H1 (cell line): Measurements from ENCODE around the gene PLXNB3. TPM values are rescaled to one million over a fixed set of nuclear protein-coding genes. Genes with fewer than 3 reads are reported as not detected.

Source experiments
- CTCF ChIA-PET: fragments of 300-600 bp; sonication (Branson Sonifier 250); formaldehyde crosslinking; loops from one replicate; lab custom pipeline; 2021; ENCODE audit not compliant: partially characterized antibody; lab: Charles Lee
- POLR2A ChIA-PET: fragments of 300-600 bp; sonication (Branson Sonifier 250); formaldehyde crosslinking; loops from one replicate; lab custom pipeline; 2021; ENCODE audit warnings: inconsistent platforms; ENCODE audit not compliant: partially characterized antibody; lab: Charles Lee
- DNase-seq, 2 experiments: peaks; one replicate each; pipeline versions ENCODE4 v3.0.0 to v3.0.0-alpha.2; 2010 to 2022; ENCODE audit warnings: low spot score in 2 of 2, low read depth in 1 of 2, mixed read lengths in 1 of 2
- FAIRE-seq: peaks from 2 replicates; lab custom pipeline; 2011; peaks lifted over from hg19 to GRCh38; lab: Jason Lieb, UNC
- H2AFZ ChIP-seq: 2 replicates; pipeline ENCODE4 v1.8.1; 2012; ENCODE audit warnings: low read length, inconsistent platforms
- H2AK5ac ChIP-seq: 2 replicates; pipeline ENCODE4 v1.6.1; 2013; ENCODE audit warnings: low read depth, low read length
- H2BK120ac ChIP-seq: replicated peaks from 2 replicates; pipeline ENCODE3; 2013; ENCODE audit warnings: low read depth, low read length, inconsistent platforms
- H2BK12ac ChIP-seq: 2 replicates; pipeline ENCODE4 v1.6.1; 2013; ENCODE audit warnings: low read depth, low read length
- H2BK15ac ChIP-seq: 2 replicates; pipeline ENCODE4 v1.6.1; 2013; ENCODE audit warnings: low read length
- H2BK20ac ChIP-seq: 2 replicates; pipeline ENCODE4 v1.6.1; 2013; ENCODE audit warnings: low read length
- H2BK5ac ChIP-seq: 2 replicates; pipeline ENCODE4 v1.6.1; 2013; ENCODE audit warnings: low read depth, low read length
- H3K14ac ChIP-seq: 2 replicates; pipeline ENCODE4 v1.6.1; 2013; ENCODE audit warnings: inconsistent platforms; ENCODE audit not compliant: insufficient read length
- H3K18ac ChIP-seq: 2 replicates; pipeline ENCODE4 v1.6.1; 2013; ENCODE audit warnings: low read length; ENCODE audit errors: extremely low read depth
- H3K23ac ChIP-seq: 2 replicates; pipeline ENCODE4 v1.6.1; 2013; ENCODE audit warnings: inconsistent platforms; ENCODE audit not compliant: insufficient read length
- H3K23me2 ChIP-seq: 2 replicates; pipeline ENCODE4 v1.6.1; 2013; ENCODE audit warnings: low read depth, low read length
- H3K27ac ChIP-seq: 2 replicates; pipeline ENCODE4 v1.6.1; 2011; ENCODE audit warnings: low read depth, low read length, inconsistent platforms
- H3K27me3 ChIP-seq, 4 experiments: replicated peaks in 1 of 4; 1 replicate in 1 of 4; 2 replicates in 3 of 4; pipeline versions ENCODE4 v1.6.1 to v1.8.1; 2011 to 2013; ENCODE audit warnings: low read length in 3 of 4, mild to moderate bottlenecking in 3 of 4, inconsistent platforms in 2 of 4, mixed read lengths in 2 of 4, moderate library complexity in 1 of 4; ENCODE audit not compliant: control insufficient read depth in 3 of 4, insufficient read depth in 3 of 4; ENCODE audit errors: extremely low read depth in 1 of 4
- H3K36me3 ChIP-seq, 4 experiments: 2 replicates each; pipeline versions ENCODE4 v1.6.1 to v1.8.1; 2011 to 2013; ENCODE audit warnings: mild to moderate bottlenecking in 4 of 4, low read length in 3 of 4, moderate library complexity in 2 of 4, control low read depth in 1 of 4, inconsistent platforms in 1 of 4; ENCODE audit not compliant: insufficient read depth in 4 of 4, control insufficient read depth in 2 of 4
- H3K4ac ChIP-seq: replicated peaks from 2 replicates; pipeline ENCODE3; 2013; ENCODE audit warnings: low read length, low read depth, mixed read lengths, inconsistent platforms; ENCODE audit not compliant: insufficient read length
- H3K4me1 ChIP-seq, 4 experiments: replicated peaks in 1 of 4; 1 replicate in 1 of 4; 2 replicates in 3 of 4; pipeline versions ENCODE4 v1.6.1 to v1.8.1; 2011 to 2013; ENCODE audit warnings: low read length in 3 of 4, inconsistent platforms in 2 of 4, mixed read lengths in 1 of 4; ENCODE audit not compliant: insufficient read depth in 4 of 4, control insufficient read depth in 3 of 4
- H3K4me2 ChIP-seq, 2 experiments: 2 replicates each; pipeline versions ENCODE4 v1.6.1 to v1.8.1; 2011 to 2013; ENCODE audit warnings: low read depth in 2 of 2, low read length in 2 of 2, control low read depth in 1 of 2, inconsistent platforms in 1 of 2, mild to moderate bottlenecking in 1 of 2; ENCODE audit not compliant: insufficient read depth in 1 of 2
- H3K4me3 ChIP-seq, 4 experiments: fragments of 200-600, 300-600 bp in 1 of 4; sonication (generic), shearing (Covaris generic), sonication (Bioruptor Twin) in 1 of 4; 2 replicates each; pipeline versions ENCODE4 v1.5.1 to v1.8.1; 2011 to 2016; ENCODE audit warnings: low read length in 4 of 4, low read depth in 3 of 4, control low read depth in 2 of 4, inconsistent platforms in 2 of 4, mild to moderate bottlenecking in 2 of 4, mixed read lengths in 1 of 4, moderate library complexity in 1 of 4; ENCODE audit not compliant: insufficient read depth in 2 of 4; ENCODE audit errors: extremely low read depth in 1 of 4
- H3K56ac ChIP-seq: replicated peaks from 2 replicates; pipeline ENCODE3; 2013; ENCODE audit warnings: low read depth, mild to moderate bottlenecking, mixed read lengths, low read length, inconsistent platforms; ENCODE audit not compliant: insufficient read length
- H3K79me1 ChIP-seq: 2 replicates; pipeline ENCODE4 v1.6.1; 2013; ENCODE audit warnings: low read depth, low read length, control low read depth
- H3K79me2 ChIP-seq, 2 experiments: 2 replicates each; pipeline versions ENCODE4 v1.6.1 to v1.8.1; 2012 to 2013; ENCODE audit warnings: low read length in 2 of 2, mild to moderate bottlenecking in 2 of 2, inconsistent platforms in 1 of 2; ENCODE audit not compliant: insufficient read depth in 2 of 2, control insufficient read depth in 1 of 2
- H3K9ac ChIP-seq, 4 experiments: replicated peaks in 1 of 4; 1 replicate in 1 of 4; 2 replicates in 3 of 4; pipeline versions ENCODE4 v1.6.1 to v1.8.1; 2011 to 2013; ENCODE audit warnings: low read depth in 3 of 4, low read length in 3 of 4, control low read depth in 2 of 4, mild to moderate bottlenecking in 2 of 4, moderate library complexity in 2 of 4, inconsistent platforms in 1 of 4; ENCODE audit errors: extremely low read depth in 1 of 4
- H3K9me3 ChIP-seq, 2 experiments: 2 replicates each; pipeline versions ENCODE4 v1.6.1 to v1.8.1; 2012 to 2013; ENCODE audit warnings: mild to moderate bottlenecking in 2 of 2, moderate library complexity in 2 of 2, control low read depth in 1 of 2, inconsistent platforms in 1 of 2, low read depth in 1 of 2, low read length in 1 of 2, mixed read lengths in 1 of 2; ENCODE audit not compliant: insufficient read depth in 2 of 2
- H4K20me1 ChIP-seq, 2 experiments: replicated peaks in 1 of 2; 2 replicates each; pipeline versions ENCODE3 to v1.8.1; 2011 to 2013; ENCODE audit warnings: inconsistent platforms in 2 of 2, low read length in 2 of 2, mild to moderate bottlenecking in 1 of 2; ENCODE audit not compliant: insufficient read depth in 2 of 2, control insufficient read depth in 1 of 2
- H4K5ac ChIP-seq: 2 replicates; pipeline ENCODE4 v1.6.1; 2013; ENCODE audit warnings: low read length, low read depth, mixed read lengths, inconsistent platforms; ENCODE audit not compliant: insufficient read length
- H4K8ac ChIP-seq: 2 replicates; pipeline ENCODE4 v1.8.0; 2013; ENCODE audit warnings: mild to moderate bottlenecking, moderate library complexity, low read length, inconsistent platforms; ENCODE audit not compliant: insufficient read depth; ENCODE audit errors: extremely low read depth
- H4K91ac ChIP-seq: replicated peaks from 2 replicates; pipeline ENCODE3; 2013; ENCODE audit warnings: low read length, mixed read lengths, inconsistent platforms; ENCODE audit not compliant: insufficient read length
- ASH2L ChIP-seq: fragments of 200-600, 300-600 bp; sonication (generic); IDR thresholded peaks from one replicate; pipeline ENCODE4 v1.7.1; 2017; ENCODE audit warnings: low read length
- GTF2F1 ChIP-seq: IDR thresholded peaks from 2 replicates; pipeline ENCODE4 v1.6.1; 2012; ENCODE audit warnings: low read depth, low read length, improper control_type of control experiment, borderline replicate concordance
- HDAC6 ChIP-seq: IDR thresholded peaks from one replicate; pipeline ENCODE4 v1.7.1; 2012; ENCODE audit warnings: low read depth, mild to moderate bottlenecking, inconsistent platforms, low read length, moderate library complexity
- KDM4A ChIP-seq: IDR thresholded peaks from one replicate; pipeline ENCODE4 v1.7.1; 2012; ENCODE audit warnings: low read depth, mild to moderate bottlenecking, moderate library complexity, low read length, inconsistent platforms; ENCODE audit not compliant: severe bottlenecking
- MAFK ChIP-seq: IDR thresholded peaks from 2 replicates; pipeline ENCODE4 v1.6.1; 2012; ENCODE audit warnings: low read depth, mild to moderate bottlenecking, improper control_type of control experiment, low read length
- RFX5 ChIP-seq: IDR thresholded peaks from 2 replicates; pipeline ENCODE4 v1.6.1; 2011; ENCODE audit warnings: low read depth, low read length, improper control_type of control experiment, borderline replicate concordance
- SP4 ChIP-seq: IDR thresholded peaks from 2 replicates; pipeline ENCODE4 v1.6.1; 2012; ENCODE audit warnings: low read length, inconsistent platforms
- SRF ChIP-seq: IDR thresholded peaks from 2 replicates; pipeline ENCODE4 v1.6.1; 2011; ENCODE audit warnings: mild to moderate bottlenecking, low read depth, low read length, moderate library complexity
- TCF12 ChIP-seq: IDR thresholded peaks from 2 replicates; pipeline ENCODE4 v1.6.1; 2011; ENCODE audit warnings: low read depth, mild to moderate bottlenecking, low read length
- WGBS, 2 experiments: shearing (Covaris generic) in 1 of 2; methylation state at CpG; one replicate each; pipeline versions ENCODE4 v1.1.6 to v1.1.7; 2013 to 2015; ENCODE audit warnings: low lambda C conversion rate in 2 of 2, mixed read lengths in 2 of 2, inconsistent platforms in 1 of 2, low coverage in 1 of 2, missing lambda C conversion rate in 1 of 2; ENCODE audit not compliant: insufficient replicate concordance in 2 of 2, insufficient coverage in 1 of 2, insufficient read length in 1 of 2; ENCODE audit errors: extremely low coverage in 1 of 2, missing lambda C conversion rate in 1 of 2; 5-methylcytosine and 5-hydroxymethylcytosine counted together
- polyA plus RNA-seq, 7 experiments: library from polyadenylated mRNA; depleted of rRNA in 3 of 7; stranded (reverse) in 5 of 7; unstranded in 2 of 7; fragments of >200 nt in 5 of 7; fragments of 200-250 nt in 2 of 7; gene quantifications; 1 replicate in 5 of 7; 2 replicates in 1 of 7; 4 replicates in 1 of 7; pipeline versions ENCODE4 v1.2.1 to v1.2.3, GENCODE V29; 2011 to 2013; ENCODE audit warnings: missing spikeins in 2 of 7, mixed read lengths in 2 of 7
- total RNA-seq: library from RNA; stranded (reverse); fragmentation: NEBNext Ultra II Directional; extraction: Animal tissue kit (Norgen Biotek cat#: 25700); gene quantifications from 2 replicates; pipeline ENCODE4 v1.2.1, GENCODE V29; 2021

The PLXNB3 gene
- total and polyA plus RNA-seq, 2 of the 8 experiments (the other 6 are each of a cell fraction or from before 2014, with no cell fraction given): 1.2 to 2.7 TPM

DNA sequence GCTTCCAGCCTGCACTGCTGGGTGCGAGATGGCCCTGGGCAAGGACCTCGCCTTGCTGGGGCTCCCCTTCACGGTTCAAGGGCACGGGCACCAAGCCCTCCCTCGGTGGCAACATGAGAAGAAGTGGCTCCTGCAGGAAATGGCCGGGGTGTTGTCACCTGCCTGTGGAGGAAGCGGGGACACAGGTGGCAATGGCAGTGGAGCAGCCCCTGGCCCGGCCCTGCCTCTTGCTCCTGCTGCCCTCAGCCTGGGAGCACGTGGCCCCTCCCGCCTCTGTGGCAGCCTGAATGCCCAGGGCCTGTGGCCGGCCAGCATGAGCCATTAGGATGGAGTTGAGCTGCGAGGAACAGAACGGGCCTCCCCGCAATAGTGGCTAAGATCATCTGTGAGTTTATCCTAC, 22.6 kb upstream of the PLXNB3 start:
- Histone ChIP-seq H4K91ac (no peak overlapping the region), H4K5ac (no peak overlapping the region), H3K18ac (no peak overlapping the region), H3K79me2 (no peaks in the 10 kb centered on the region), H2AK5ac (no peak overlapping the region), H3K27ac (no peak overlapping the region), H3K79me1 (no peaks in the 10 kb centered on the region), H2AFZ (no peak overlapping the region), H3K9ac (no peak overlapping the region), H3K9me3 (no peaks in the 10 kb centered on the region), H2BK5ac (no peak overlapping the region), H2BK12ac (no peak overlapping the region), H2BK20ac (no peak overlapping the region), H3K23ac (no peak overlapping the region), H4K20me1 (no peaks in the 10 kb centered on the region), H3K56ac (no peak overlapping the region), H2BK15ac (no peak overlapping the region), H3K4me3 (no peak overlapping the region), H3K14ac (no peak overlapping the region), H2BK120ac (no peak overlapping the region), H3K27me3 (no peaks in the 10 kb centered on the region), H3K4me2 (no peak overlapping the region), H4K8ac (no peak overlapping the region), H3K23me2 (no peaks in the 10 kb centered on the region), H3K4ac (no peak overlapping the region), H3K36me3 (no peaks in the 10 kb centered on the region), H3K4me1 (peaks cover 0 to 3% (median 1%) of the 10 kb centered on the region in 4 experiments; a peak in 2 of 7 replicates)
- CTCF ChIA-PET: interaction anchor here (1.0 kb wide), 1 partner anchor 12 kb away, joined by 4 read pairs; no protein-coding TSS in a partner anchor
- POLR2A ChIA-PET: no interaction called here
- 96% methylated on average over 4 of the region's 14 CpGs; no CpG with 5 or more reads in 1 of the 2 experiments for WGBS, 2 experiments
- no peak for DNase-seq
- TF ChIP-seq RFX5: no peak
- no peak for TF ChIP-seq HDAC6
- no peak for TF ChIP-seq KDM4A
- TF ChIP-seq SRF: no peak
- TF ChIP-seq SP4: no peak
- TF ChIP-seq GTF2F1: no peak
- no peak for TF ChIP-seq MAFK
- no peak for TF ChIP-seq TCF12
- TF ChIP-seq ASH2L: no peak
- no peak for FAIRE-seq
